K562 (cell line): ENCODE measurements around the gene SPINT2. TPM values are rescaled to one million over a fixed set of nuclear protein-coding genes. Genes with fewer than 3 reads are reported as not detected.
"Not testable (repeated sequence)": the region's sequence is repeated elsewhere in the genome, so short reads cannot be mapped to it uniquely, and the experiment has no call there.

ENCODE experiments used
- ATAC-seq: fragments of 200-7000 bp; cut with Tn5 transposase; 3 replicates; pipeline ENCODE4 v1.9.1; 2020; ENCODE audit warnings: moderate library complexity
- BruUV-seq: library from RNA; stranded (reverse); fragments of 400-500 nt; replicated peaks from 2 replicates; lab custom pipeline; 2021; lab: Mats Ljungman, UMichigan
- CTCF ChIA-PET: fragments of 300-600 bp; formaldehyde crosslinking; extraction: SDS; loops from one replicate; lab custom pipeline; 2021; ENCODE audit warnings: low intra/inter-chr PET ratio; lab: Yijun Ruan, JAX
- POLR2A ChIA-PET: fragments of 300-600, 350-650 bp; sonication (Branson Sonifier 250); formaldehyde crosslinking; extraction: SDS; loops from one replicate; lab custom pipeline; 2021; ENCODE audit warnings: antibody characterized with exemption, inconsistent platforms; lab: Yijun Ruan, JAX
- DNase-seq, 4 experiments: peaks; one replicate each; pipeline versions ENCODE4 v3.0.0 to v3.0.0-alpha.2; 2011 to 2018; ENCODE audit warnings: low spot score in 3 of 4, mixed read lengths in 3 of 4; ENCODE audit errors: extremely low read depth in 1 of 4
- FAIRE-seq: peaks from 2 replicates; lab custom pipeline; 2011; peaks lifted over from hg19 to GRCh38; lab: Jason Lieb, UNC
- H2AFZ ChIP-seq: 2 replicates; pipeline ENCODE4 v1.6.0; 2011; ENCODE audit warnings: low read depth, low read length, control low read depth, inconsistent platforms
- H3K27ac ChIP-seq: fragments of 200-600 bp; 3 replicates; pipeline ENCODE4 v1.8.0; 2011; ENCODE audit warnings: low read depth, mild to moderate bottlenecking, control low read depth, inconsistent platforms, low read length, moderate library complexity, mixed read lengths; ENCODE audit errors: extremely low read depth
- H3K27me3 ChIP-seq, 2 experiments: fragments of 300-600 bp in 1 of 2; 2 replicates in 1 of 2; 3 replicates in 1 of 2; pipeline versions ENCODE4 v1.6.0 to v1.8.0; 2011; ENCODE audit warnings: inconsistent platforms in 2 of 2, low read length in 2 of 2, mild to moderate bottlenecking in 1 of 2, mixed read lengths in 1 of 2, moderate library complexity in 1 of 2; ENCODE audit not compliant: control insufficient read depth in 2 of 2, insufficient read depth in 2 of 2
- H3K36me3 ChIP-seq: fragments of 300-600 bp; 3 replicates; pipeline ENCODE4 v1.8.0; 2011; ENCODE audit warnings: mild to moderate bottlenecking, low read length, inconsistent platforms; ENCODE audit not compliant: control insufficient read depth, insufficient read depth
- H3K4me1 ChIP-seq, 2 experiments: fragments of 200-600 bp in 1 of 2; replicated peaks in 1 of 2; 2 replicates in 1 of 2; 3 replicates in 1 of 2; pipeline versions ENCODE4 v1.5.1 to v1.8.0; 2011; ENCODE audit warnings: inconsistent platforms in 2 of 2, low read length in 2 of 2, mild to moderate bottlenecking in 1 of 2, mixed read lengths in 1 of 2, moderate library complexity in 1 of 2; ENCODE audit not compliant: control insufficient read depth in 2 of 2, insufficient read depth in 2 of 2
- H3K4me2 ChIP-seq: 2 replicates; pipeline ENCODE4 v1.6.1; 2011; ENCODE audit warnings: low read length, control low read depth, inconsistent platforms, mixed read lengths; ENCODE audit not compliant: insufficient read depth
- H3K4me3 ChIP-seq: fragments of 200-600 bp; sonication (generic), shearing (Covaris generic); 2 replicates; pipeline ENCODE4 v1.5.1; 2016; ENCODE audit warnings: control low read depth, inconsistent platforms
- H3K79me2 ChIP-seq: fragments of 200-600 bp; 3 replicates; pipeline ENCODE4 v1.8.0; 2011; ENCODE audit warnings: low read length, inconsistent platforms; ENCODE audit not compliant: control insufficient read depth, insufficient read depth
- H3K9ac ChIP-seq, 2 experiments: 2 replicates each; pipeline versions ENCODE4 v1.6.0 to v1.6.1; 2011; ENCODE audit warnings: low read depth in 2 of 2, low read length in 2 of 2, control low read depth in 1 of 2, inconsistent platforms in 1 of 2, mild to moderate bottlenecking in 1 of 2, mixed read lengths in 1 of 2; ENCODE audit not compliant: insufficient read depth in 1 of 2
- H3K9me1 ChIP-seq: one replicate; pipeline ENCODE4 v1.6.0; 2011; ENCODE audit warnings: inconsistent platforms, mild to moderate bottlenecking, low read length, moderate library complexity; ENCODE audit not compliant: control insufficient read depth, insufficient read depth
- H3K9me3 ChIP-seq: replicated peaks from 2 replicates; pipeline ENCODE4 v1.5.1; 2011; ENCODE audit warnings: low read depth, low read length, inconsistent platforms; ENCODE audit not compliant: control insufficient read depth, insufficient read depth
- H4K20me1 ChIP-seq: replicated peaks from 2 replicates; pipeline ENCODE4 v1.6.1; 2011; ENCODE audit warnings: low read length, inconsistent platforms, mixed read lengths; ENCODE audit not compliant: control insufficient read depth, insufficient read depth
- ZNF121 ChIP-seq: sonication (generic); formaldehyde crosslinking; conservative IDR thresholded peaks from 2 replicates; pipeline ENCODE4 v1.8.0; 2022; ENCODE audit warnings: missing genetic modification reagents
- ZNF512 ChIP-seq: IDR thresholded peaks from 2 replicates; pipeline ENCODE4 v1.6.1; 2016; ENCODE audit warnings: missing genetic modification characterization, missing compliant biosample characterization
- WGBS: fragments of 100-300 bp; shearing (Covaris generic); methylation state at CpG from one replicate; pipeline ENCODE4 v1.1.6; 2016; ENCODE audit warnings: low coverage, mixed read lengths; ENCODE audit not compliant: insufficient coverage; ENCODE audit errors: missing lambda C conversion rate; 5-methylcytosine and 5-hydroxymethylcytosine counted together
- in situ Hi-C: fragments of 300-500 bp; cut with MboI; formaldehyde crosslinking; loops from 4 replicates; pipeline ENCODE4 v1.15.0; 2018; ENCODE audit warnings: inconsistent platforms, mixed read lengths
- intact Hi-C: fragments of 100-400 bp; cut with micrococcal nuclease; formaldehyde crosslinking; loops from 2 replicates; pipeline ENCODE4 v1.14.2; 2022
- polyA plus RNA-seq, 8 experiments: library from polyadenylated mRNA; depleted of rRNA in 4 of 8; stranded (reverse) in 5 of 8; unstranded in 3 of 8; fragments of >200 nt; fragmentation: Nextera tagmentation in 2 of 8; fragmentation: Illumina TruSeq in 1 of 8; extraction: Ambion mirVana in 2 of 8; extraction: Trizol in 1 of 8; gene quantifications; 2 replicates each; pipeline versions ENCODE4 v1.2.1 to v1.2.3, GENCODE V29; 2011 to 2014; ENCODE audit warnings: inconsistent platforms in 1 of 8, missing spikeins in 1 of 8
- total RNA-seq, 7 experiments: library from RNA; depleted of rRNA in 6 of 7; stranded (reverse); fragments of >200 nt in 6 of 7; fragmentation: Illumina TruSeq in 2 of 7; extraction: Trizol in 2 of 7; gene quantifications; 2 replicates each; pipeline versions ENCODE4 v1.2.1 to v1.2.3, GENCODE V29; 2011 to 2021; ENCODE audit warnings: low replicate concordance in 1 of 7

SPINT2 gene
- total and polyA plus RNA-seq, 9 of the 15 experiments (the other 6 are each of a cell fraction or from before 2014, with no cell fraction given) = 0.65 to 4.5 (median 3.4) TPM

DNA sequence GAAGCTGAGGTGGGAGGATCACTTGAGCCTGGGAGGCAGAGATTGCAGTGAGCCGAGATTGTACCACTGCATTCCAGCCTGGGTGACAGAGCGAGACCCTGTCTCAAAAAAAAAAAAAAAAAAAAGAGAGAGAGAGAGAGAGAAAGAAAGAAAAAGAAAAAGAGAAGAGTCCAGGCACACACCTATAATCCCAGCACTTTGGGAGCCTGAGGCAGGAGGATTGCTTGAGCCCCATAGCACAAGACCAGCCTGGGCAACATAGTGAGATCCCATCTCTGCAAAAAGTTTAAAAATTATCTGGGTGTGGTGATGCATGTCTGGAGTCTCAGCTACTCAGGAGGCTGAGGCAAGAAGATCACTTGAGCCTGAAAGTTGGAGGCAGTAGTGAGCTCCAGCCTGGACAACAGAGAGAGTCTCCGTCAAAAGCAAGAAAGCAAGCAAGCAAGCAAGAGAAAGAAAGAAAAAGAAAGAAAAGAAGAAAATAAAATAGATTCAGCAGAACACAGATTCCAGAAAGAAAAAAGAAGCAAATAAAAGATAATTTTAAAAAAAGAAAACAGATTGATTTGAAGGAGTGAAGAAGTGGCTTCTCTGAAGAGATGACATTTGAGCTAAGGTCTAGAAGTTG lies 33.8 kb upstream of the SPINT2 start:
- ChIA-PET CTCF (interaction anchor here (0.5 kb wide), 1 partner anchor 141 kb away, joined by 4 read pairs; no protein-coding TSS in a partner anchor), POLR2A (interaction anchor here (0.9 to 1.0 kb wide), 2 partner anchors 96 to 128 kb away, joined by 4 read pairs; no protein-coding TSS in a partner anchor)
- H3K4me3 ChIP-seq, intact Hi-C loops, BruUV-seq, H3K4me2 ChIP-seq, DNase-seq, H3K36me3 ChIP-seq, H3K27me3 ChIP-seq, ATAC-seq, H3K9me1 ChIP-seq, H3K9ac ChIP-seq, H3K79me2 ChIP-seq, H3K27ac ChIP-seq, FAIRE-seq, H3K9me3 ChIP-seq, H4K20me1 ChIP-seq, H2AFZ ChIP-seq: not testable (repeated sequence)
- H3K4me1 ChIP-seq = peaks cover 4 to 34% of the 10 kb centered on the region in 2 experiments; a peak in 4 of 5 replicates
- 0% methylated on average over 1 of the region's 3 CpGs for WGBS
- TF ChIP-seq ZNF512 (tag) (0 out of 2 replicates have a peak, but pooled peaks have one; percentile 17), ZNF121 (peak; percentile 88)
- in situ Hi-C loops = loop anchor here (10.0 kb wide), 1 partner anchor 384 kb away; the partner anchor contains the start of genes EIF3K and MAP4K1
